ENCODE measurements around the gene KCTD20.
"Not testable (repeated sequence)": the region's sequence is repeated elsewhere in the genome, so short reads cannot be mapped to it uniquely, and the experiment has no call there.

KCTD20 gene

DNA sequence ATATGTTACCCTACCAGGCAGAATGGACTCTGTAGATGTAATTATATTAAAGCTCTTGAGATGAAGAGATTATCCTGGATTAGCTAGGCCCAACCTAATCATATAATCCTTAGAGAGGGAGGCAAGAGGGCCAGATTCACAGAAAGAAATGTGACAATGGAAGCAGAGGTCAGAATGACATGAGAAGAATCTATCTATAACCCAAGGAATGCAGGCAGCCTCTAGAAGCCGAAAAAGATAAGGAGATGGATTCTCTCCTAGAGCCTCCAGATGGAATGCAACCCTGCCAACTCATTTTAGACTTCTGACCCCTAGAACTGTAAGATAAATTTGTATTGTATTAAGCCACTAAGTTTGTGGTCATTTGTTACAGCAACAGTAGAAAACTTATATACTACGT lies 12.4 kb upstream of the KCTD20 start:
- CTCF ChIA-PET, result interaction anchor here (1.6 kb wide), 1 partner anchor 9 kb away, joined by 4 read pairs; no protein-coding TSS in a partner anchor
- H3K36me3 Mint-ChIP-seq, result no peaks in the 10 kb centered on the region

DNA sequence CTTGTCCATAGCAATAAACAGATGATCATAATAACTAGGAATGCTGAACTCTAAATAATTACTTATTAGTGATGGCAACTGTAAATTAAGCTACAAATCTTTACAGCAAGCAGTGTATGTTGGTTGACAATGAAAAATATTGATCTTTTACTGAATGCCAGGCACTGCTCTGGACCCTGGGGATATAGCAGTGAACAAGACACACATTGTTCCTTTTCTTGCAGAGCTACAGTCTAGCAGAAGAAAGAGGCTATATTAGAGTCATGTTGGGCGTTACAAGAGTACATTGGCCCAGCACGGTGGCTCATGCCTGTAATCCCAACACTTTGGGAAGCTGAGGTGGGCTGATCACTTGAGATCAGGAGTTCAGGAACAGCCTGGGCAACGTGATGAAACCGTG lies 11.6 kb upstream of the KCTD20 start:
- Mint-ChIP-seq H3K9me3 (no peaks in the 10 kb centered on the region), H3K4me1 (no peaks in the 10 kb centered on the region), H3K36me3 (no peaks in the 10 kb centered on the region), H3K27me3 (peaks cover 31% of the 10 kb centered on the region), H3K27ac (no peak overlapping the region), H3K4me3 (no peak overlapping the region)
- CTCF ChIA-PET, result interaction anchor here (0.9 to 1.6 kb wide), 2 partner anchors 10 to 404 kb away, joined by 3 to 4 read pairs; partner anchors contain the start of gene MAPK14
- DNase-seq, result no peak

More for the DNA sequence above, 12.4 kb upstream of the KCTD20 start:
- no peaks in the 10 kb centered on the region for H3K9me3 Mint-ChIP-seq
- no peak overlapping the region for H3K27ac Mint-ChIP-seq
- DNase-seq, result no peak
- H3K4me1 Mint-ChIP-seq, result no peaks in the 10 kb centered on the region
- H3K27me3 Mint-ChIP-seq, result peaks cover 26% of the 10 kb centered on the region
- H3K4me3 Mint-ChIP-seq, result no peak overlapping the region

DNA sequence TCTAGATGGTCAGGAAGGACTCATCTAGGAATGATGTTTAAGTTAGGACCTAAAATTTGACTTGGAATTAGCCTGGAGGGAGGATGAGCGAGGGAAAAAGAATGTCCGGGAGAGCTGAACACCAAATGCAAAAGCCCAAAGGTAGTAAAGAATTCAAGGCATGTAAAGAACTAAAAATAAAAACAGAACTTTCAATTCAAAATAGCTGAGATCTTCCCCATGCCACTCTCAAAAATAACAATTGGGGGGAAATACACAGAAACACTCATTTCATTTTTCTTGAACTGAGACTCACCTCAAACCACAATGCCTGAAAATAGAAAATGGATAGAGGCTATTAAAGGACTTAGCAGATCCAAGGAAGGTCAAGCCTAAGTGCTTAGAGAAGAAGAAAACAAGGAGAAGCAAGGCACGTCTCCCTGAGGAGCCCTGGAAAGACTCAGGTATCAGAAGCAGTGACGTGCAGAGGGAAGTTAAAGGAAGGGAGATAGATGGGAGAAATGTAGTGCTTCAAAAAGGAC lies 10.6 kb upstream of the KCTD20 start:
- Mint-ChIP-seq H3K4me1 (no peaks in the 10 kb centered on the region), H3K9me3 (no peaks in the 10 kb centered on the region), H3K27me3 (peaks cover 31% of the 10 kb centered on the region), H3K27ac (no peak overlapping the region), H3K4me3 (no peak overlapping the region), H3K36me3 (no peaks in the 10 kb centered on the region)
- no peak for DNase-seq
- CTCF ChIA-PET, result interaction anchor here (1.3 kb wide), 1 partner anchor 147 kb away, joined by 3 read pairs; no protein-coding TSS in a partner anchor

DNA sequence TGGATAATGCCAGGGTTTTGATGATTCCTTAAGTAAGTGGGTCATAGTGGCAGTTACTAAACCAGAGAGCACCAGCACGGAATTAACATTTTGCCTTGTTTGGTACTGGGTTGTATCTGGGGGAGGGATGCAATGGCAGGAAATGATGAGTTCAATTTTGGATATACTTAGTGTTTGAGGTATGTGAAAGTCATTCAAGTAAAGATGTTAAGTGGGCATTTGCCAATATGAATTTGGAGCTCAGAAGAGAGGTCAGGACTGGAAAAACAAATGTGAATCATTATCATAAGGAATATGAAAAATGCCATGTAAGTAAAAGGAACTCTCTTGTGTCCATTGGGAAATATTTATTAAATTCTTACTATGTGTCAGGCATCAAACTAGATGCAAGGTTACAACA lies 6.3 kb upstream of the KCTD20 start:
- Mint-ChIP-seq H3K27ac (no peak overlapping the region), H3K4me3 (no peak overlapping the region), H3K27me3 (peaks cover 26% of the 10 kb centered on the region), H3K9me3 (no peaks in the 10 kb centered on the region), H3K36me3 (no peaks in the 10 kb centered on the region), H3K4me1 (peaks cover 7% of the 10 kb centered on the region)
- CTCF ChIA-PET, result no interaction called here
- no peak for DNase-seq

DNA sequence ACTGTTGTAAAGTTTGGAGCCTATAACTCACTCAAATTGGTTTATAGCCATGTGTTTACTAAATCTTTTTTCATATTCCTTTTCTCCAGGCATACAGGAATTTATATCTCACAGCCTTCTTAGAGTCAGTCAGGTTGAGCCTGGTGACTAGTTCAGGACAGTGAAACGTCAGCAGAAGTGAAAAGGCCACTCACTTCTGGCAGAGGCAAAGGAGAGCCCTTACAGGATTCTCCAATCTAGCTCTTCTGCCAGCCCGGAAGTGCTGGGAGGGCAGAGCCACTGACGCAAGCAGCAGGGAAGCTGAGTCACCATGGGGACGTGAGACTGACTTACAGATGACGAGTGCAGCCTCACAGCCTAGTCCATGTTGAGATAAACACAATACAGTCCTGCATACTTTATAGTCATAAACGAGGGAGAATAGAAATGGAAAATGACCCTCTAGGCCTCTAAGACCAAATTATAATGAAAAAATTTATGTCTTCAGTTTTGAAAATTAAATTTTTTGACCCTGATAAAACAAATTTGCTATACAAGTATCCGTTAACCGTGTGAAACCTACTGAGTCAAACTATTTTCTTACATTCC lies 1.4 kb upstream of the KCTD20 start:
- Mint-ChIP-seq H3K9me3 (no peaks in the 10 kb centered on the region), H3K4me1 (peaks cover 40% of the 10 kb centered on the region), H3K27me3 (no peaks in the 10 kb centered on the region), H3K27ac (peak overlapping the region; percentile 86), H3K4me3 (peak overlapping the region; percentile 67), H3K36me3 (peaks cover 13% of the 10 kb centered on the region)
- DNase-seq, result peak; percentile 88
- CTCF ChIA-PET, result interaction anchor here (0.9 kb wide), 1 partner anchor 18 kb away, joined by 3 read pairs; no protein-coding TSS in a partner anchor

DNA sequence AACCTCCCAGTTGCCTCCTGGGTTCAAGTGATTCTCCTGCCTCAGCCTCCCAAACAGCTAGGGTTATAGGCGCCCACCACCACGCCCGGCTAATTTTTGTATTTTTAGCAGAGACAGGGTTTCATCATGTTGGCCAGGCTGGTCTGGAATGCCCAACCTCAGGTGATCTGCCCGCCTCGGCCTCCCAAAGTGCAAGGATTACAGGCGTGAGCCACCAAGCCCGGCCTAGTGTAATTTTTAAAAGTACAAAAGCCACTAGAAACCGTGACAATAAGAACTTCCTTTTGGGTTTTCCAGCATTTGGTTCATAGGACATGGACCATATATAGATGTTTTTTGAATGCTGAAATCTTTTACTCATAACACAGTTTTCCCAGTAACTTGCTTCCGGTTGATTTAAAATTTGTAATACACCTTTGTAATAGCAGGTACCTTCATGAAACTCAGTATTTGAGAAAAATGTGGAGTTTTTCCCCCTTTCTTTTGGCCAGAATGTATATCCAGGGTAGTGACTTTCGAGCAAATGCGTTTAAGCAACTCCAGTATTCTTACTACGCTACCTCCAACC lies 613 bp upstream of the KCTD20 start:
- no peaks in the 10 kb centered on the region for H3K27me3 Mint-ChIP-seq
- no peaks in the 10 kb centered on the region for H3K9me3 Mint-ChIP-seq
- peaks cover 15% of the 10 kb centered on the region for H3K36me3 Mint-ChIP-seq
- H3K4me1 Mint-ChIP-seq, result peaks cover 40% of the 10 kb centered on the region
- CTCF ChIA-PET, result no interaction called here
- DNase-seq, result no peak
- H3K27ac Mint-ChIP-seq, result peak overlapping the region; percentile 96
- peak overlapping the region; percentile 96 for H3K4me3 Mint-ChIP-seq

DNA sequence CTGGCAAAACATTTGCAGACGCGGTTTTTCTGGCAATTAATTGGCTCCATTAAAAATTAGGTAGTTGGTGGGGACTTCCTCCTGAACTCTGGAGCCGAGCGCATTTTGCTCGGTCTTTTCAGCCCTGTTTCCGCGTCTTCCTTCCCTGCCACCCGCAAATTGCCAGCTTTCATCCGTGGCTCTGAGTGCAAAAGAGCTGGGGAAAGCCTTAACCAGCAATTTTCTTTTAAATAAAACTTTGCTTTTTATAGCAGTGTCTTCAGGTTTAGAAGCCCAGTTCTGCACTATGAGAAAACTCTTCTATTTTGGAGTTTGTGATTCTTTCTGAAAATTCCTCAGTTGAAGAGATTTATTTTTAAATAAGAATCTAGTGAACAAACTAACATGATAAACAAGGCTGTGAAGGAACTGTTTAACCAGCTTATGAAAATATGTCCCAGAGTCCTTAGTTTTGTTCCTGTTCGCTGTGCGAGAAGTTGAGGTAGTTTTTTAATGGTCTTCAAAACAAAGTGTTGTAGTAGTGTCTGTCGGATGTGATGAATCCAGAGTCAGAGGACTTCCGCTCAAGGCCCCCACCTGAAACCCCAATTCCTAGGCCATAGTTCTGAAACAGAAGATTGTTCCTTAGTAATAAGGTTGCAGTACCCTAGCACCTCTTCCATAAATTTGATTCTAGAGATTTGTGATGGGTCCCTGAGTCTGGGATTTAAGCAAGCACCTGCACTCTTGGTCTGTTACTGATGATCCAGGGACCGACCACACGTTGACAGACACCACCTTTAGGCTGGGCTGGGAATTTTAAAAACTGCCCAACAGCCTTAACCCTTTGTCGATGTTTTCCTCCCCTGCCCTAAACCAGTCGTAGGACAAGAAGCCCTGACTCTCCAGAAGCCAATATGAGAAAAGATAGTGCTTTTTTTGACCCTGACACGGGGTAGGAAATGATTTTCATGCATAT lies 950 bp downstream of the KCTD20 start:
- peak; percentile 45 for DNase-seq
- Mint-ChIP-seq H3K27me3 (no peaks in the 10 kb centered on the region), H3K4me1 (peaks cover 40% of the 10 kb centered on the region), H3K9me3 (peaks cover 2% of the 10 kb centered on the region), H3K36me3 (peaks cover 22% of the 10 kb centered on the region), H3K27ac (peak overlapping the region; percentile 96), H3K4me3 (peak overlapping the region; percentile 96)
- CTCF ChIA-PET, result interaction anchor here (0.7 to 0.9 kb wide), 2 partner anchors 20 to 21 kb away, joined by 3 read pairs; no protein-coding TSS in a partner anchor

DNA sequence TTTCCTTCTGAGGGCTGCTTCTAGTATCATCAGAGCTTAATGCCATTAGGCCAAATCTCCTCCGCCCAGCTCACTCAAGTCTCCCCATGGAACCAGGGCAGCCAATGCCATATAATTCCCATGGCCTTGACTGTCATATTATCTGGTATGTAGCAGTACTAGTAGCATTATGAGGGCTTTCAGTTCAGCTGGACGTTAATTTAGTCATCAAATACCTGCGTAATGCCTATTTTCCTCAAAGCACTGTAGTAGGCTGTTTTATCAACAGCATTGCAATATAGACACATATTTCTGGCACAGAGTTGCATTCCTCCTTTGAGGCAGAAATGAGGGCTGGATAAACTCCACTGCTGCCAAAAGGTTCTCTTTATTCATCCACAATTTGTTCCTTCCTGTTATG lies 1.7 kb downstream of the KCTD20 start:
- Mint-ChIP-seq H3K9me3 (peaks cover 3% of the 10 kb centered on the region), H3K27ac (peak overlapping the region; percentile 96), H3K36me3 (peaks cover 29% of the 10 kb centered on the region), H3K4me1 (peaks cover 43% of the 10 kb centered on the region), H3K27me3 (no peaks in the 10 kb centered on the region), H3K4me3 (peak overlapping the region; percentile 96)
- CTCF ChIA-PET, result no interaction called here
- DNase-seq, result no peak

DNA sequence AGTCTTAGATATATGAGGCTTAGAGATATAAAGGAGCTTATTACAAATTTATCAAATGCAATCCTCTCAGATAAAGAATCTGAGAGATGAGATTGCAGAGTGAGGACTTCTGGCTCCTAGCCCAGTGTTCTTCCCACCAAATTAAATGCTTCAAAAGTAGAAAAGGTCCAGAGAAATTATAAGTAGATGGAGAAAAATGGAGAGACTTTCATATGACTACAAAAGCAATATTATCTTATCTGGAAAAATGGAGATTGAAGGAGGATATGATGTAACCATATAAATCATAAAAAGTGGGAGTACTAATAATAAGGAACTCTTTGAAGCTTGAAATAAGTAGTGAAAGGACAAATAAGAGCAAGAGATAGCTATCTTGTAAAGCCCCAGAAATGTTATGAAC lies 2.8 kb downstream of the KCTD20 start:
- Mint-ChIP-seq H3K4me1 (peaks cover 44% of the 10 kb centered on the region), H3K4me3 (no peak overlapping the region), H3K27ac (no peak overlapping the region), H3K36me3 (peaks cover 31% of the 10 kb centered on the region), H3K27me3 (no peaks in the 10 kb centered on the region), H3K9me3 (peaks cover 3% of the 10 kb centered on the region)
- DNase-seq, result no peak
- CTCF ChIA-PET, result interaction anchor here (1.5 kb wide), 1 partner anchor 134 kb away, joined by 3 read pairs; no protein-coding TSS in a partner anchor

DNA sequence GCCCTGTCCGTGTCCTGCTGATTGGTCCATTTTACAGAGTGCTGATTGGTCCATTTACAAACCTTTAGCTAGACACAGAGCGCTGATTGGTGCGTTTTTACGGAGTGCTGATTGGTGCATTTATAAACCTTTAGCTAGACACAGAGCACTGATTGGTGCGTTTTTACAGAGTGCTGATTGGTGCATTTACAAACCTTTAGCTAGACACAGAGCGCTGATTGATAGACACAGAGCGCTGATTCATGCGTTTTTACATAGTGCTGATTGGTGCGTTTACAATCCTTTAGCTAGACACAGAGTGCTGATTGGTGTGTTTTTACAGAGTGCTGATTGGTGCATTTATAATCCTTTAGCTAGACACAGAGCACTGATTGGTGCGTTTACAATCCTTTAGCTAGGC lies 6.4 kb downstream of the KCTD20 start:
- H3K27me3 Mint-ChIP-seq, H3K27ac Mint-ChIP-seq, DNase-seq, CTCF ChIA-PET, H3K4me3 Mint-ChIP-seq, H3K9me3 Mint-ChIP-seq: not testable (repeated sequence)
- H3K4me1 Mint-ChIP-seq, result peaks cover 21% of the 10 kb centered on the region
- peaks cover 38% of the 10 kb centered on the region for H3K36me3 Mint-ChIP-seq

DNA sequence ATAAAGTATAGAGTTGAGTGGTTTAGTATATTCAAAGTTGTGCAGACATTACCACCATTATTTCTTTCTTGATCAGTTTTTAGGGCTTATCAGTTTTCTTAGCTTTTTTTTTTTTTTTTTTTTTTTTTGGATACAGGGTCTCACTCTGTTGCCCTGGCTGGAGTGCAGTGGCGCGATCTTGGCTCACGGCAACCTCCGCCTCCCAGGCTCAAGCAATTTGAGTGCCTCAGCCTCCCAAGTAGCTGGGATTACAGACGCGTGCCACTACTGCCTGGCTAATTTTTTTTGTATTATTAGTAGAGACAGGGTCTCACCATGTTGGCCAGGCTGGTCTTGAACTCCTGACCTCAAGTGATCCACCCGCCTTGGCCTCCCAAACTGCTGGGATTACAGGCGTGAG lies 10.1 kb downstream of the KCTD20 start:
- H3K27ac Mint-ChIP-seq, H3K27me3 Mint-ChIP-seq, H3K4me1 Mint-ChIP-seq, H3K9me3 Mint-ChIP-seq, H3K4me3 Mint-ChIP-seq, CTCF ChIA-PET, DNase-seq: not testable (repeated sequence)
- H3K36me3 Mint-ChIP-seq, result peaks cover 31% of the 10 kb centered on the region

DNA sequence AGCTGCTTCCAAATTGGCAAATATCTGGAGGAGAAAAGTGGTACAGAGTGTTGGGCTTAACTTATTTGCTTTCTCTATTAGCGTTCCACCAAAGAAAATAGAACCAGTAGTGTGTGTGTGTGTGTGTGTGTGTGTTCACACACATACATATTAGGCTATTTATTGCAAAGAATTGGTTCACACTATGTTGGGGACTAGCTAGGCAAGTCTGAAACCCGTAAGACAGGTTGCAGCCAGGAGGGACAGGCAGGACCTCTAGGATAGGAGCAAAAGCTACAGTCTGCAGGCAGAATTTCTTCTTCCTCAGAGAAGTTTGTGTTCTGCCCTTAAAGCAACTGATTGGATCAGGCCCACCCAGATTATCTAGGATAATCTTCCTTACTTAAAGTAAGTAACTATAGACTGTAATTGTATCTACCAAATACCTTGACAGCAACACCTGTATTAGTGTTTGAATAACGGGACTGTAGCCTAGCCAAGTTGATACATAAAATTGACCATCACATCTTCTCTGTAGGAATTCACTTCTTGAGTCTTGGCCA lies 12.8 kb downstream of the KCTD20 start:
- Mint-ChIP-seq H3K9me3 (no peaks in the 10 kb centered on the region), H3K27me3 (no peaks in the 10 kb centered on the region)
- CTCF ChIA-PET, result no interaction called here

DNA sequence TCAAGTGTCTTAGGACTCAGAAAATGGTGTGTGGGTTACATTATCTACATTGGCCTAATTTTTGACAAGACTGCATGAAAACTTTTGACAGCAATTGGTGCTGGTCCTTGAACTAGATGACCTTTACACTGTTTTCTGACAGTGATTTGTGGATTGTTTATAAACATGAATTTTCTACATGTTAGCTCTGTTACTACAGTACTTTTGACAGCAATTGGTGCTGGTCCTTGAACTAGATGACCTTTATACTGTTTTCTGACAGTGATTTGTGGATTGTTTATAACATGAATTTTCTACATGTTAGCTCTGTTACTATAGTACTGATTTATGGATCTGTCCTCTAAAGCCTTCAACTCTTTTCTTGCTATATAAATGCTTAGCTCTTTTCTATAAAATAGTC lies 16.7 kb downstream of the KCTD20 start:
- Mint-ChIP-seq H3K27me3 (no peaks in the 10 kb centered on the region), H3K9me3 (no peaks in the 10 kb centered on the region), H3K4me1 (peaks cover 7% of the 10 kb centered on the region), H3K27ac (no peak overlapping the region), H3K36me3 (peaks cover 27% of the 10 kb centered on the region), H3K4me3 (no peak overlapping the region)
- CTCF ChIA-PET, result no interaction called here
- no peak for DNase-seq

More for the DNA sequence above, 12.8 kb downstream of the KCTD20 start:
- Mint-ChIP-seq H3K27ac (no peak overlapping the region), H3K36me3 (peaks cover 19% of the 10 kb centered on the region), H3K4me1 (no peaks in the 10 kb centered on the region), H3K4me3 (no peak overlapping the region)
- DNase-seq, result no peak

DNA sequence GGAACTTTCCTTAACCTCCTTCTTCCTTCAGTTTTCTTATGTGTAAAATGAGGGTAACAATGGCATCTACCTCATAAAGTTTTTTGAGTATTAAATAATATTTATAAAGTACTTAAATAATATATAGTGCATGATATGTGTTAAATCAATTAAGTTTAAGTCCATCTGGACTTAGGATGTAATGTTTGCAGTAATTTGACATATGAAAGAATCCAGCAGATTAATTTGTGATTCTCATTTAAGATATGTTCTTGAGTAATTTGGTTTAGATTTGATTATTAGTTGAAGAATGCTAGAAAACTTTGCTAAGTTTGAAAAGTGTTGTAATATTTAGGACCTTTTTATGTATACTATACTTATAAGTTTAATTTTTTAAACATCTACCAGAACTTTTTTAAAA lies 18.1 kb downstream of the KCTD20 start:
- Mint-ChIP-seq H3K36me3 (peaks cover 29% of the 10 kb centered on the region), H3K4me1 (peaks cover 7% of the 10 kb centered on the region), H3K9me3 (no peaks in the 10 kb centered on the region), H3K27me3 (no peaks in the 10 kb centered on the region), H3K4me3 (no peak overlapping the region), H3K27ac (no peak overlapping the region)
- CTCF ChIA-PET, result no interaction called here
- DNase-seq, result no peak
